ENCODE measurements around the gene ALK.

DNA sequence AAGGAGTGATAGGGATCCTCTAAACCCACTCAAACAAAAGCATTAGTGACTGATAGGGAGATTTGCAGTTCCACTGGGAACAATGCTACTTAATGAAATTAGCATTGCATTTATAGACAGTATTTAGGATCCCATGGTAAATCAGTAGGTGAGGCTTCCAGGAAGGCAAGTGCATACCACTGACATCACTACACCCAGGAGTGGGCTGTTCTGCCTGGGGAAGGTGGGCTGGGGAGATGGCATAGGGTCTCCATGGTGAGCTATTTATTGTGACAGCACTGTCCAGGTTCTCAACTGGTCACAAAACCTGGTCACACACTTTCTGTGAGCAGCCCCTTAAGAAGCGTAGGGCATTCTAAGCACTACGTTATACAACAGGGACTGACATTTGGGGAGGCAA lies 262.2 kb downstream of the ALK start:
- no peak for TF ChIP-seq SUZ12 (IDR thresholded peaks at IDR 0.05; ENCODE audit: extremely low read depth, insufficient read depth, insufficient read length)
- no peak for TF ChIP-seq ZNF274 (IDR thresholded peaks at IDR 0.05; ENCODE audit: low read depth, low read length)

Data from NT2/D1 (cell line).